ENCODE measurements around the gene ADD3.
"Not testable (repeated sequence)": the region's sequence is repeated elsewhere in the genome, so short reads cannot be mapped to it uniquely, and the experiment has no call there.

Gene ADD3

DNA sequence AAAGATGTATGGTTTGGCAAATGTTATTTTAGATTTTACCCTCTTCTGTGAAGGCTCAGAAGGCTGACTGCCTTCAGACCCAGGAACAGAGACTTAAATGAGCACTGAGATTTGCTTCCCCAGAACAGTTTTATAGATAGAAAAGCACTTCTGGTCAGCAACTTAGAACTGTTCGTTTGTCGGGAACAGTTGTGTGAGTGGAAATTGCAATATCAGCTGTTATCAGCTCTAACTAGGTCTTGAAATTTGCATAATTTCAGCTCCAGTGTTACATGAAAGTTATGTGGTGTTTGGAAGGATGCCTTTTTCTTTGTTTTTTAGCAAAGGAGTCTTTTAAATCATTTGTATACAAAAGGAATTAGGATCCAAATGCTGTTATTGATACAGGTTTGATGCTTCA, 115.8 kb downstream of the ADD3 start:
- H3K4me3 ChIP-seq (ENCODE audit: low read depth, low read length): no peak overlapping the region
- DNase-seq (ENCODE audit: low read depth, low spot score): no peak
- in situ Hi-C loops (cut with HindIII; ENCODE audit: low sequenced_read_pairs): no loop called here
- TF ChIP-seq, protein P1, sequence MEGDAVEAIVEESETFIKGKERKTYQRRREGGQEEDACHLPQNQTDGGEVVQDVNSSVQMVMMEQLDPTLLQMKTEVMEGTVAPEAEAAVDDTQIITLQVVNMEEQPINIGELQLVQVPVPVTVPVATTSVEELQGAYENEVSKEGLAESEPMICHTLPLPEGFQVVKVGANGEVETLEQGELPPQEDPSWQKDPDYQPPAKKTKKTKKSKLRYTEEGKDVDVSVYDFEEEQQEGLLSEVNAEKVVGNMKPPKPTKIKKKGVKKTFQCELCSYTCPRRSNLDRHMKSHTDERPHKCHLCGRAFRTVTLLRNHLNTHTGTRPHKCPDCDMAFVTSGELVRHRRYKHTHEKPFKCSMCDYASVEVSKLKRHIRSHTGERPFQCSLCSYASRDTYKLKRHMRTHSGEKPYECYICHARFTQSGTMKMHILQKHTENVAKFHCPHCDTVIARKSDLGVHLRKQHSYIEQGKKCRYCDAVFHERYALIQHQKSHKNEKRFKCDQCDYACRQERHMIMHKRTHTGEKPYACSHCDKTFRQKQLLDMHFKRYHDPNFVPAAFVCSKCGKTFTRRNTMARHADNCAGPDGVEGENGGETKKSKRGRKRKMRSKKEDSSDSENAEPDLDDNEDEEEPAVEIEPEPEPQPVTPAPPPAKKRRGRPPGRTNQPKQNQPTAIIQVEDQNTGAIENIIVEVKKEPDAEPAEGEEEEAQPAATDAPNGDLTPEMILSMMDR (IDR thresholded peaks at IDR 0.05; ENCODE audit: low read depth, low read length): no peak

DNA sequence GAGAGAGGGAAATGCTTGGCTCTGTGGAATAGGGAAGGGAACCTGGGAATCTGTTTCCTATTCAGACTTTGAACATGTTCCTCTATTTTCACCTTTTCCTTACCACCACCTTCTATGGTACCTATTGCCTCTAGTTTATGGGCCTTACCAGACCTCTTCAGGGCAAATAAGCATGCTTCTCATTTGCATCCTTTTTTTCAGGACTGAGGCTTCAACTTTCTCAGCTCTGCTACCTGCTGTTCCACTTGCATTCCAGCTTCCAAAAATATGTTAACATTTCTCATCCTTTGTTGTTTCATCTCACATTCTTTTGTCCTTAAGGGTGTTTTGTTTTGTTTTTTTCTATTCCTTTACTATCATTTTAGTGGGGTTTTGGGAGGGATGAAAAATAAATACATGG, 121.7 kb downstream of the ADD3 start:
- TF ChIP-seq, protein P1 (IDR thresholded peaks at IDR 0.05; ENCODE audit: low read depth, low read length): no peak

DNA sequence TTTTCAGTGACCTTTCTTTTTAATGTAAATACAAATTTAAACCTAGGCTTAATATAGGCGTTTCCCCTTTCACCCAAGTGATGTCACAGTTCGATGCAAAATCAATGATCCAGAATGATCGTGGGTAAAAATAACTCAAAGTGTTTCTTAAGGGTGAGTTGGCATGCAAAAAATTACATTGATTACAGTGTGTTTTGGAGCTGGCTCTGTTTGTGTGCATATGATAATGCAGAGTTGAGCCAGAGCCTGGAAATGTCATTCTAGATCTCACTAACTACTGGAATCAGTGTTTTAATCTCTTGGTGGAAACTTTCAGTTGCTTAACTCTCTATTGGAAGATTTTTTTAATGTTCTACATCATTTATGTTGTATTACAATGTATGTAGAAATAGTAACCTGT, 127.1 kb downstream of the ADD3 start:
- no peak for DNase-seq (ENCODE audit: low read depth, low spot score)
- no peak overlapping the region for H3K4me3 ChIP-seq (ENCODE audit: low read depth, low read length)
- TF ChIP-seq, protein P1 (IDR thresholded peaks at IDR 0.05; ENCODE audit: low read depth, low read length): no peak
- in situ Hi-C loops (cut with HindIII; ENCODE audit: low sequenced_read_pairs): loop anchor here (25.0 kb wide), 1 partner anchor 152 kb away; no protein-coding TSS in a partner anchor

More for the DNA sequence above, 121.7 kb downstream of the ADD3 start:
- in situ Hi-C loops (cut with HindIII; ENCODE audit: low sequenced_read_pairs): loop anchor here (25.0 kb wide), 1 partner anchor 158 kb away; no protein-coding TSS in a partner anchor
- H3K4me3 ChIP-seq (ENCODE audit: low read depth, low read length): no peak overlapping the region
- DNase-seq (ENCODE audit: low read depth, low spot score): no peak

DNA sequence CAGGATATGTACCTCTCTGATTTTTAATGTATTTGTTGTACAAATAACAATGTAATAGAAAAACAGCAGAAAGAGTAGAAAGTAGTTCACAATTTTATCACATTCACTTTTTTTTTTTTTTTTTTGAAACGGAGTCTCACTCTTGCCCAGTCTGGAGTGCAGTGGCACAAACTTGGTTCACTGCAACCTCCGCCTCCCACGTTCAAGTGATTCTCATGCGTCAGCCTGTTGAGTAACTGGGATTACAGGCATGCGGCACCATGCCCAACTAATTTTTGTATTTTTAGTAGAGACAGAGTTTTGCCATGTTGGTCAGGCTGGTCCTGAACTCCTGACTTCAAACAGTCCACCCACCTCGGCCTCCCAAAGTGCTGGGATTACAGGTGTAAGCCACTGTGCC, 128.1 kb downstream of the ADD3 start:
- in situ Hi-C loops (cut with HindIII; ENCODE audit: low sequenced_read_pairs): loop anchor here (25.0 kb wide), 1 partner anchor 151 kb away; no protein-coding TSS in a partner anchor

DNA sequence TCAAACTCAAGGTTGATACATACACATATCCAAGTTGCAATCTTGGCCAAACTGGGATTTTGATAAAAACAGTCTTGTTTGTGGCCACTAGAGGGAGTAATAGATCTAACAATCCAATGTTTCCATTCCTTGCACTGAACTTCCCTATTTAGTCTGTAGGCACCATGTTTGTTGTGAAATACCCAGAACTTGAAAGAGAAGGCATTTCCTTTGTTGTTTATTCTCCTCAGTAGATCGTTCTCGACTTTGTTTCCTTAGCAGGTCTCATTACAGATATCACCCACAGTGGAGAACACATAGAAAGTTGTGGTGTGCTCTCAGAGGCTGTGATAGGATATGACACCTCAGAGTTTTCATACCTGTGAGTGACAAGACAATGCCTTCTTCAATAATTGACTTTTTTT, 129.4 kb downstream of the ADD3 start:
- peak; percentile 77 for DNase-seq (ENCODE audit: low read depth, low spot score)
- TF ChIP-seq, protein P1 (IDR thresholded peaks at IDR 0.05; ENCODE audit: low read depth, low read length): peak; percentile 58
- in situ Hi-C loops (cut with HindIII; ENCODE audit: low sequenced_read_pairs): loop anchor here (25.0 kb wide), 1 partner anchor 150 kb away; no protein-coding TSS in a partner anchor
- no peak overlapping the region for H3K4me3 ChIP-seq (ENCODE audit: low read depth, low read length)

More for the DNA sequence above, 128.1 kb downstream of the ADD3 start:
- not testable (repeated sequence) for DNase-seq (ENCODE audit: low read depth, low spot score); H3K4me3 ChIP-seq (ENCODE audit: low read depth, low read length)

DNA sequence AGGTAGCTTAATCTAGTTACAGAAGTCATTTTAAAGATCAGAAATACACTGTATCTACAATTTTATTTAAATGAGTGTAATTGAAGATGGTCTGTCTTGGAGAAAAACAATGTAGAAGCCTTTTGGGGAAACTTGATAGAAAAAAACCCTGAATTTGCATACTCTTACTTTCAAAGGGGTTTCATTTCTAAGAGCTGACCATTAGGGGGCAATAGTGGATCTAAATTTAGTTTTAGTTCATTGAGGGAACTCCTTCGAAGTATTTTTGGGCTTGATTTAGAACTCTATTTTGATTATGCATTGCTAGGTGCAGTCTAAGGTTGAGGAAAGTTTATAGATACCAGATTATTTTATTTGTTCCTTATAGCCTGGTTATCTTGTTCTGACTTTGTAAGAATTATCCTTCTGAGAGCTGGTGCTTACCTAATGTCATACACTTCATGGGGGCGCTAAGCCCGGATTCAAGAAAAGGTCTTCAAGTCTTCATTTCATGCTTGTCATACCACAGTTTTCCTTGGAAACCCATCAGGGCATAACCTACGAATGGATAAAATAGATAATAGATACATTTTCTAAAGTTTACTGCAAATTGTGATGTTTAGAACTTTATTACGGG, 130.5 kb downstream of the ADD3 start:
- TF ChIP-seq, protein P1 (IDR thresholded peaks at IDR 0.05; ENCODE audit: low read depth, low read length): peak; percentile 60
- DNase-seq (ENCODE audit: low read depth, low spot score): peak; percentile 72
- H3K4me3 ChIP-seq (ENCODE audit: low read depth, low read length): no peak overlapping the region
- in situ Hi-C loops (cut with HindIII; ENCODE audit: low sequenced_read_pairs): loop anchor here (25.0 kb wide), 1 partner anchor 149 kb away; no protein-coding TSS in a partner anchor

DNA sequence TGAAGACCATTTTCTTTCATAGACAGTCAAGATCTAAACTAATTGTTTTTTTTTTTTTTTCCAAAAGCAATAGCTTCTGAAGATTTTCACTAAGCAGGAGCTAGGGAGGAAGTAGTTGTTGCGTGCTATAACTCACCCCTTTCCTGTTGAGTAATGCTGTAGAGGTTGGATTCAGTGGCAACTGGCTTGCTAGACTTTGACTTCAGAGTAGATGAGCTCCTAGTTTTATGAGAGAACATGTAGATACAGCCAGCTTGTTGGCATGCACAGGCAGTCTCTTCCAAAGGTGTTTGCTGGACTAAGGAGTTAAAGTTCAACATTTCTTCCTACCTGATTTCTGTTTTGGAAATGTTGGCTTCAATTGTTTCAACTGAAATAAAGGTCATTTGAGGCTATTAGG, 133.4 kb downstream of the ADD3 start:
- DNase-seq (ENCODE audit: low read depth, low spot score): peak; percentile 14
- in situ Hi-C loops (cut with HindIII; ENCODE audit: low sequenced_read_pairs): loop anchor here (25.0 kb wide), 1 partner anchor 146 kb away; no protein-coding TSS in a partner anchor
- H3K4me3 ChIP-seq (ENCODE audit: low read depth, low read length): no peak overlapping the region
- TF ChIP-seq, protein P1 (IDR thresholded peaks at IDR 0.05; ENCODE audit: low read depth, low read length): no peak

All from astrocyte of the spinal cord (primary cell).